Adrenal gland (tissue), 5 donors: Measurements from ENCODE around the gene TNFRSF17.

Experiments
- CTCF ChIP-seq, 6 experiments: fragments of 450-650 bp in 4 of 6; fragments of 200-600 bp in 2 of 6; sonication (generic) in 1 of 6; IDR thresholded peaks; 1 replicate in 5 of 6; 2 replicates in 1 of 6; pipeline versions ENCODE4 v1.5.1 to v1.8.0; 2016 to 2021; ENCODE audit warnings: antibody characterized with exemption in 6 of 6, mild to moderate bottlenecking in 2 of 6, moderate library complexity in 1 of 6
- POLR2A ChIP-seq, 2 donors: fragments of 450-650 bp; IDR thresholded peaks; one replicate each; pipeline ENCODE4 v1.6.1; 2017; ENCODE audit warnings: antibody characterized with exemption in 2 of 2, mild to moderate bottlenecking in 2 of 2, moderate library complexity in 1 of 2
- donor health status: DM: no; HTN: no; CAD: no.

GRCh38 chr16:11966173-11966572 is 1.2 kb downstream of the TNFRSF17 start:
- no peak for TF ChIP-seq CTCF (IDR thresholded peaks at IDR 0.05)
- no peak for TF ChIP-seq POLR2A (IDR thresholded peaks at IDR 0.05)
